ENCODE data around the gene KCNJ15.

DNA sequence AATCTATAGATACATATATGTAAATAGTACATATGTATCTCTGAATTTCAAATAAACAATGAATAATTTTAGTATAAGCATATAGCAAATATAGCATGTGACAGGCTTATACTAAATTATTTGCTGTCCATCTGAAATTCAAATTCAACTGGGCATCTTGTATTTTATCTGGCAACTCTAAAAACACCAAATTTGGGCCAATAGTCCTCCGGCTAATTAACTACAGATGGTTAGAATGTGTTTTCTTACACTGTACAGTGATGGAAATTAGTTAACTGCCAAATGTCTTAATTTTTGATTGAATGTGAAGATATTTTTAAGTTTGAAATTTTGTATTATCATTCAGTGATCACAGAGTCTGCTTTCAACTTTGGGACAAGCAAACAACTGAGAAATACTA, 30.7 kb downstream of the KCNJ15 start:
- TF ChIP-seq, protein P1, sequence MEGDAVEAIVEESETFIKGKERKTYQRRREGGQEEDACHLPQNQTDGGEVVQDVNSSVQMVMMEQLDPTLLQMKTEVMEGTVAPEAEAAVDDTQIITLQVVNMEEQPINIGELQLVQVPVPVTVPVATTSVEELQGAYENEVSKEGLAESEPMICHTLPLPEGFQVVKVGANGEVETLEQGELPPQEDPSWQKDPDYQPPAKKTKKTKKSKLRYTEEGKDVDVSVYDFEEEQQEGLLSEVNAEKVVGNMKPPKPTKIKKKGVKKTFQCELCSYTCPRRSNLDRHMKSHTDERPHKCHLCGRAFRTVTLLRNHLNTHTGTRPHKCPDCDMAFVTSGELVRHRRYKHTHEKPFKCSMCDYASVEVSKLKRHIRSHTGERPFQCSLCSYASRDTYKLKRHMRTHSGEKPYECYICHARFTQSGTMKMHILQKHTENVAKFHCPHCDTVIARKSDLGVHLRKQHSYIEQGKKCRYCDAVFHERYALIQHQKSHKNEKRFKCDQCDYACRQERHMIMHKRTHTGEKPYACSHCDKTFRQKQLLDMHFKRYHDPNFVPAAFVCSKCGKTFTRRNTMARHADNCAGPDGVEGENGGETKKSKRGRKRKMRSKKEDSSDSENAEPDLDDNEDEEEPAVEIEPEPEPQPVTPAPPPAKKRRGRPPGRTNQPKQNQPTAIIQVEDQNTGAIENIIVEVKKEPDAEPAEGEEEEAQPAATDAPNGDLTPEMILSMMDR (IDR thresholded peaks at IDR 0.05; ENCODE audit: low read depth, low read length), result no peak
- TF ChIP-seq, protein P2, sequence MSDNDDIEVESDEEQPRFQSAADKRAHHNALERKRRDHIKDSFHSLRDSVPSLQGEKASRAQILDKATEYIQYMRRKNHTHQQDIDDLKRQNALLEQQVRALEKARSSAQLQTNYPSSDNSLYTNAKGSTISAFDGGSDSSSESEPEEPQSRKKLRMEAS (IDR thresholded peaks at IDR 0.05; ENCODE audit: low read depth, low read length), result no peak

All from NB4 (cell line).